ENCODE data around the gene DYNC2LI1. TPM values are rescaled to one million over a fixed set of nuclear protein-coding genes. Genes with fewer than 3 reads are reported as not detected.

The DYNC2LI1 gene
- total RNA-seq, 3 donors from 2014 or later: 15.3 to 19.0 (median 18.1) TPM

- intact Hi-C loops (cut with DNase I, micrococcal nuclease): no loop called here
- TF ChIP-seq, protein P1, sequence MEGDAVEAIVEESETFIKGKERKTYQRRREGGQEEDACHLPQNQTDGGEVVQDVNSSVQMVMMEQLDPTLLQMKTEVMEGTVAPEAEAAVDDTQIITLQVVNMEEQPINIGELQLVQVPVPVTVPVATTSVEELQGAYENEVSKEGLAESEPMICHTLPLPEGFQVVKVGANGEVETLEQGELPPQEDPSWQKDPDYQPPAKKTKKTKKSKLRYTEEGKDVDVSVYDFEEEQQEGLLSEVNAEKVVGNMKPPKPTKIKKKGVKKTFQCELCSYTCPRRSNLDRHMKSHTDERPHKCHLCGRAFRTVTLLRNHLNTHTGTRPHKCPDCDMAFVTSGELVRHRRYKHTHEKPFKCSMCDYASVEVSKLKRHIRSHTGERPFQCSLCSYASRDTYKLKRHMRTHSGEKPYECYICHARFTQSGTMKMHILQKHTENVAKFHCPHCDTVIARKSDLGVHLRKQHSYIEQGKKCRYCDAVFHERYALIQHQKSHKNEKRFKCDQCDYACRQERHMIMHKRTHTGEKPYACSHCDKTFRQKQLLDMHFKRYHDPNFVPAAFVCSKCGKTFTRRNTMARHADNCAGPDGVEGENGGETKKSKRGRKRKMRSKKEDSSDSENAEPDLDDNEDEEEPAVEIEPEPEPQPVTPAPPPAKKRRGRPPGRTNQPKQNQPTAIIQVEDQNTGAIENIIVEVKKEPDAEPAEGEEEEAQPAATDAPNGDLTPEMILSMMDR (IDR thresholded peaks at IDR 0.05): no peak
- Histone ChIP-seq H3K4me1 (ENCODE audit: low read depth) (no peaks in the 10 kb centered on the region), H3K9me3 (no peaks in the 10 kb centered on the region), H3K36me3 (ENCODE audit: low read depth) (no peaks in the 10 kb centered on the region), H3K4me3 (no peak overlapping the region)
- DNase-seq: no peak
- no peak for ATAC-seq
These were observed 35.6 kb upstream of the DYNC2LI1 start for GRCh38 chr2:43738257-43738656.

DNA sequence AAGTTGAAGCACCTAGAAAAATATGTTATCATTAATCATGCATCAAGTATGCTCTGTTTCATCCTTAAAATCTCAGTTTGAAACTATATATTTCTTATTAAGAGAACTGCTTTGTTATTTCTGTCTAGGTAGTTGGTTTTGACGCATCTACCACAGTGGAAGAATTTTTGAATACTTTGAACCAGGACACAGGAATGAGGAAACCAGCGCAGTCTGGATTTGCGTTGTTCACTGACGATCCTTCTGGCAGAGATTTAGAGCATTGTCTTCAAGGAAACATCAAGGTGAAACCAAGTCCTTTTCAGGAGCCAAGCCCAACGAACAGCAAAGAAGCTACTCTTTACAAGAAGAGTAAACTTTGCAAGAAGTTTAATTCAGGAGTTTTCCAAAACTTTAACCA, 30.1 kb upstream of the DYNC2LI1 start:
- TF ChIP-seq, protein P1 (IDR thresholded peaks at IDR 0.05): no peak
- Histone ChIP-seq H3K36me3 (ENCODE audit: low read depth) (no peaks in the 10 kb centered on the region), H3K9me3 (no peaks in the 10 kb centered on the region), H3K4me3 (no peak overlapping the region), H3K4me1 (ENCODE audit: low read depth) (no peaks in the 10 kb centered on the region)
- DNase-seq (no peak), ATAC-seq (no peak)
- intact Hi-C loops (cut with DNase I, micrococcal nuclease): no loop called here

DNA sequence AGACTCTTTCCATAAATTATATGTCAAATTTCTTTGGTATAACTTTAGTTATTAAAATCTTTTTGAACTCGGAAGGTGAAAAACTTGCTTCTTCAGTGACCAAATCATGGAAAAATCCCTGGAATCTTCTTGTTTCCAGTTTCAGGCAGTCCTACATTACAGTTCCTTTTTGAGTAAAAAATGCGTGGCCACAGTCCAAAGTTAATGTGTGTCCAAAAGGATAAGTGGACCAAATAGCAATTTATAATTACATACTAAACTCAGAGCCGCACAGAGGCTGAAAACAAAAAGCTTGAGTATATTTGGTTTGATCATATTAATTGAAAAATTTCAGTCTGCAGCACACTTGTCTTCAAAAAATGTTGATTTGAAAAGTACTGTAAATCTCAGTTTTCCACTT, 28.4 kb upstream of the DYNC2LI1 start:
- Histone ChIP-seq H3K4me3 (no peak overlapping the region), H3K9me3 (no peaks in the 10 kb centered on the region), H3K4me1 (ENCODE audit: low read depth) (no peaks in the 10 kb centered on the region), H3K36me3 (ENCODE audit: low read depth) (no peaks in the 10 kb centered on the region)
- ATAC-seq (no peak), DNase-seq (no peak)
- intact Hi-C loops (cut with DNase I, micrococcal nuclease): no loop called here
- TF ChIP-seq, protein P1 (IDR thresholded peaks at IDR 0.05): no peak

DNA sequence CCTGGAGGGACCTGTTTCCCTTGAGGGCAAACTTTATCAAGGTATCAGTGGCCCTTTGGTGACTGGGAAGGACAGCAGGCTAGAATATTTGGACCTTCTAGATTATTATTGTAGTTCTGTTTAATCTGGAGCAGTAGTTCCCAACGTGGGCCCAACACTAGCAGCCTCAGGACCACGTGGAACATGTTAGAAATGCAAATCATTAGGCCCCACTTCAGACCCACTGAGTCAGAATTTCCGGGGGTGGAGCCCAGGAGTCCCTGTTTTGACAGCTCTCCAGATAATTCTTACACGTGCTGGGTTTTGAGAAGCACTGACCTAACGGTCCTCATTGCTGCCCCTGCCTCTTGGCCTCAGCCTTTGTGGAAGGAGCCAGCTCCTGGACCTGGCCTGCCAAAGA, 25.5 kb upstream of the DYNC2LI1 start:
- TF ChIP-seq, protein P1 (IDR thresholded peaks at IDR 0.05): no peak
- intact Hi-C loops (cut with DNase I, micrococcal nuclease): no loop called here
- DNase-seq (no peak), ATAC-seq (no peak)
- Histone ChIP-seq H3K9me3 (no peaks in the 10 kb centered on the region), H3K36me3 (ENCODE audit: low read depth) (no peaks in the 10 kb centered on the region), H3K4me1 (ENCODE audit: low read depth) (no peaks in the 10 kb centered on the region), H3K4me3 (no peak overlapping the region)

GRCh38 chr2:43749583-43749982, 24.3 kb upstream of the DYNC2LI1 start:
- intact Hi-C loops (cut with DNase I, micrococcal nuclease): no loop called here
- no peaks in the 10 kb centered on the region for H3K36me3 ChIP-seq (ENCODE audit: low read depth)
- no peak for DNase-seq
- H3K9me3 ChIP-seq: no peaks in the 10 kb centered on the region
- no peaks in the 10 kb centered on the region for H3K4me1 ChIP-seq (ENCODE audit: low read depth)
- TF ChIP-seq, protein P1 (IDR thresholded peaks at IDR 0.05): no peak
- ATAC-seq: no peak
- H3K4me3 ChIP-seq: no peak overlapping the region

DNA sequence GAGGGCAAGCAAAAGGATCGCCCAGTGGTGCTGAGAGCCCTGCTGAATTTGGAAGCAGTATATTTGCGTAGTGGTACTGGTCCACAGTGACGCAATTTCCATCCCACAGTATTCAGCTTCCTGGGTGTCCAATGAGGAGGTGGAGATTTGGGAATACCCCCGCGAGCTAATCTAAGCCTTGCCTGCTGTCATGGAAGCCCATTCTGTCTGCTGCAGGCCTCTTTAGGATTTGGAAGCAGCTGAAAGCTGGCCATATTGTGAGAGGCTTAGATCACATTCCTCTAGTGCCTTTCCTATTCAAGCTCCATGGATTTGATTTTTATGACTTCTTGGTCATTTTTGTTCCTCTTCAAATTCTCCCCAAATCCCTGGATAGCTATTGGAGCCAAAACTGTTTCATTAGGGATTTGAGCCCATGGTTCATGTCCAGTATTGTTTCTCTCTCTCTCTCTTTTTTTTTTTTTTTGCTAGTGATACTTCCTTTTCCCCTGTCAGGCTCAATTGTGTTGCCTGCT, 22.3 kb upstream of the DYNC2LI1 start:
- no peaks in the 10 kb centered on the region for H3K9me3 ChIP-seq
- no peaks in the 10 kb centered on the region for H3K36me3 ChIP-seq (ENCODE audit: low read depth)
- ATAC-seq (no peak), DNase-seq (no peak)
- intact Hi-C loops (cut with DNase I, micrococcal nuclease): no loop called here
- H3K4me1 ChIP-seq (ENCODE audit: low read depth): no peaks in the 10 kb centered on the region
- no peak overlapping the region for H3K4me3 ChIP-seq
- TF ChIP-seq, protein P1 (IDR thresholded peaks at IDR 0.05): no peak
